Endometrial microvascular endothelial cells (primary cell): ENCODE data around the gene SMPDL3B. TPM values are rescaled to one million over a fixed set of nuclear protein-coding genes. Genes with fewer than 3 reads are reported as not detected.

Source experiments
- in situ Hi-C: cut with HindIII; loops from 2 replicates; pipeline ENCODE4 v1.10.0; 2017; ENCODE audit warnings: low sequenced_read_pairs, low pct_unique_long_range_greater_than_20kb; ENCODE audit errors: inconsistent ontology term
- total RNA-seq: library from RNA; depleted of rRNA; stranded (reverse); fragments of >200 nt; gene quantifications from one replicate; pipeline ENCODE4 v1.2.3, GENCODE V29; 2015; ENCODE audit errors: inconsistent ontology term

The SMPDL3B gene
- total RNA-seq, 1 donor from 2014 or later: 0.37 TPM

DNA sequence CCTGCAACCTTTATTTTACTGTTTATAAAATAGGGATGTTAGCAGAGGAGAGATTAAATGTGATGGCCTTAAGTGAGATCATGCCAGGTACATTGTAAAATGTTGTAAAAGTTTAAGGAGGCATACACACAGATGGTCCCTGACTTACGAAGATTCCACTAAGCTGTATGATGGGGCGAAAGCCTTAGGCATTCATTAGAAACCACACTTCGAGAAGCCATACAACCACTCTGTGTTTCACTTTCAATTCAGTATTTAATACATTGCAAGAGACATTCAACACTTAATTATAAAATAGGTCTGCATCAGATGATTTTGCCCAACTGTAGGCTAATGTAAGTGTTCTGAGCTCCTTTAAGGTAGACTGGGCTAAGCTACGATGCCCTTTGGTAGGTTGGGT lies 3.7 kb downstream of the SMPDL3B start:
- in situ Hi-C loops: no loop called here

DNA sequence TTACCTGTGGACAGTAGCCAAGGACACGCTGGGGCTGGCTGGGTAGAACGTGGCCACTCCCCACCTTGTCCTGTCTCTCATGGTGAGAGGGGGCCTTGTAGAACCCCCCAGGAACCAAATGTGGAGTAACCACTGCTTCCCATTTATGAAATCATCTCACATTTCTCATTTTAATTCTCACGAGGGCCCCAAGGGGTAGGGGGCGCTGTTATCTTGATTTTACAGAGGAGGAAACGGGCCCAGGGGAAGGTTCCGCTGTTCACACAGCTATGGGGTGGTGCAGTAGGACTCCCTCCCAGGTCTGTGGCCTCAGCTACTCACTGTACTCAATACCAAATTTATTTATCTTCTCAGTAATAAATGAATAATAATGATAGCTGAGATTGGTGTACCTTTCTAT lies 5.5 kb downstream of the SMPDL3B start:
- in situ Hi-C loops: no loop called here

DNA sequence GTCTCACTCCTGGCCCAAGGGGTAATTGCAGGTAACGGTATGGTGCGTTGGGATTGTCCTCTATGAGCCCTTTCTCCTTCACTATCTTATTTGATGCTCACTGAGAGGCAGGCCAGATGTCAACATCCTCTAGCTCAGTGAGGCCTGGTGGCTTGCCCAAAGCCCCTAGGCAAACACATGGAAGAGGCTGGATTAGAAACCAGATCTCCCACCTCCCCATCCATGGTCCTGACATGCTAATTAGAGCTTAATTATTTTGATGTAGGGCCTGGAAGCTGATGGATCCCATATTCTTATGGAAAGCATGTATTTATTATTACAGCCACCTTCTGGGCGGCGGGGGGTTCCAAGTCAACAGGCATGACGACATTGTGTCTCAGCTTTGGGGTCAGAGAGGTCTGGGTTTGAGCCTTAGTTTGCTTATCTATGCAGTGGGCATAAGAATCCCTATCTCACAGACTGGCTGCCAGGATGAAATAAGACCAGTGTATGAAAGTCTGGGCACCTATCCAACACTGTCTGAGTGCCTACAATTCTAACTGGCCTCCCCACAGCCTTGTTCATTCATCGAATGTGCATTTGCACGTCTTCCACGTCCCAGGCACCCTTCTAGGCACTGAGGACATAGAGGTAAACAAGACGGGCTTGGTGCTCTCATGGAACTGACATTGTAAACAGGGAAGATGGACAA lies 6.2 kb downstream of the SMPDL3B start:
- in situ Hi-C loops: no loop called here

DNA sequence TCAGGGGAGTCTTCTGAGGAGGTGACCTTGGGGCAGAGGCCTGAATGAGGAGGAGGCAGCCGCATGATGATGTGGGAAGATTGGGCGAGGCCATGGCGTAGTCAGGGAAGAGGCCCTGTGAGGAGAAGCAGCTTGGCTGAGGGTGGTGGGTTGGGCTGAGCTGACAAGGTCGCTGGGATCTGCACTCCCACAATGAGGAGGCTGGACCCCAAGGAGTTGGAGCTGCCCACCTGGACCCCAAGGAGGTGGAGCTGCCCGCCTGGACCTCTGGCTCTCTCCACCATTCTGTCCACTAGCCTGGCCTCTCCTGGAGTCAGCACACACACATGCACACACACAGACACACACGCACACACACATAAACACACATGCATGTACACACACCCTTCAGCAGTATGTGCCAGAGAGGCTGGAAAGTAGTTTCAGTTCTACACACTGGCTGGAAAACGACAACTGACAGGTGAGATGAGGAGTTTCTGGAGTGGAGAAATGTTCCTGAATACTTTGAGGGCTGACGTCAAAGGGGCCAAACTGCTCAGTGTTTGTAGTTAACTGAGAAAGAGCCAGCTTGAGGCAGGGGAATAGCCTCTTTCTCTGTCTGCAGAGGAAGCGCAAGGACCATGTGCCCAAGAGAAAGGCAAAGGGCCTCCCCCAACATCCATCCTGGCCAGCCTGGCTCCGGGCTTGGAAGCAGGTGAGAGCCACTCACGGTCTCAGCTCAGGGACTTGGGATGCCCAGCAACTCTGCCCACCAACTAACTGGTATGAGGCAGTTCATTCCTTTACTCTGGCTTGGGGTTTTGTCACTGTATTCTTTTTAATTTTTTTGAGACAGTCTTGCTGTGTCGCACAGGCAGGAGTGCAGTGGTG lies 7.1 kb downstream of the SMPDL3B start:
- in situ Hi-C loops: no loop called here

DNA sequence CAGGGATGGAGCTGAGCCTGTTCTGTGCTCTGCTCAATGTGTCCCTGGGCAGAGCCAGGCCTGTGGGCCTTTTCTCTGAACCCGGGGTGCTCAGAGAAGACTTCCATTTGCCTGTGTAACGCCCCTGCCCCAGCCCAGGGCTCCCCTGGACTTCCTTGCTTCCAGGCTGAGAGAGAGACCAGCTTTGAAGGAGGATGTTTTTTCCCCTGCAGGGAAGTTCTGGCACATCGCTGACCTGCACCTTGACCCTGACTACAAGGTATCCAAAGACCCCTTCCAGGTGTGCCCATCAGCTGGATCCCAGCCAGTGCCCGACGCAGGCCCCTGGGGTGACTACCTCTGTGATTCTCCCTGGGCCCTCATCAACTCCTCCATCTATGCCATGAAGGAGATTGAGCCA lies 10.2 kb downstream of the SMPDL3B start:
- in situ Hi-C loops: no loop called here

DNA sequence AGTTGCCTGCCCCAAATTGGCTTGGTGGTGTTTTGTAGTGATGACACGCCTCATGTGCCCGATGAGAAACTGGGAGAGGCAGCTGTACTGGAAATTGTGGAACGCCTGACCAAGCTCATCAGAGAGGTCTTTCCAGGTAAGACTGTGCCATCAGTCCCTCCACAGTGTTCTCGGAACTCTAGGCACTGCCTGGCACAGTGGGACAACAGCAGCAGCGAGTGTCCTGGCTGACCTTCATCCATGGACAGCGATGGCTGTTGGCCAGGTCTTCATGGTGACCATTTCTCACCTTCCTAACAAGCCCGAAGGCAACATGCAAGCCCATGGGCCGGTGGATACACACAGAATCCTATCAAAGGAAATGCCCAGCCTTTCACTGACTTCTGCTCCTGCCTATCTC lies 14.2 kb downstream of the SMPDL3B start:
- in situ Hi-C loops: no loop called here

GRCh38 chr1:27951396-27951795 lies 16.6 kb downstream of the SMPDL3B start:
- in situ Hi-C loops: no loop called here

- in situ Hi-C loops: no loop called here
Measured at GRCh38 chr1:27952147-27952546, 17.3 kb downstream of the SMPDL3B start.

DNA sequence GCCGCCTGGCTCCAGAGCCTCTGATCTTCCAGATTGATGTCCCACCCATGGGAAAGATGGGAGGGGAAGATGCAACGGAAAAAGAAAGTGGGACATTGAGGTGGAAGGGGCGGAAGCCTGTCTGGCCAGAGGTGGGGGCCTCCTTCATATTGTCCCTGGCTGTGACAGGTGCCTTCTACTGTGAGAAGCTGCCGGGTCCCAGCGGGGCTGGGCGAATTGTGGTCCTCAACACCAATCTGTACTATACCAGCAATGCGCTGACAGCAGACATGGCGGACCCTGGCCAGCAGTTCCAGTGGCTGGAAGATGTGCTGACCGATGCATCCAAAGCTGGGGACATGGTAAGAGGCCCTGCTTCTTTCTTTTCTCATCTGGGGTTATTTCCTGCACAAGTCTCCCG lies 19.4 kb downstream of the SMPDL3B start:
- in situ Hi-C loops: no loop called here

DNA sequence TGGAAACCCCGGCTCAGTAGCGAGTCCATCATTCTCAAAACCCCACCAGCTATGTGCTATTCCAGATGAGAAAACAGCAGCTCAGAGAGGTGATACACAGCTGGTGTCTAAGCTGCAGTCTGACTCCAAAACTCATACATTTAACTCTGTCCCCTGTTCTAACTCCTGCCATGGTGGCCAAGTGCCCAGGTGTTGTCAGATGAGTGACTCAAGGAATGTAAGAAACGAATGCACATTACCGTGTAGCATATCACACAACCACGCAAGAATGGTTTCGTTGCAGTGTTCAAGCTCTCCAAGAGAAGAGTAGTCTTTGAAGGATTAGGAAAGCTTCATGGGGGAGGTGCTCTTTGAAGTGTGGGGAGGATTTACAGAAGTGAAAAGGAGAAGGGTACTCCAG lies 20.3 kb downstream of the SMPDL3B start:
- in situ Hi-C loops: no loop called here

DNA sequence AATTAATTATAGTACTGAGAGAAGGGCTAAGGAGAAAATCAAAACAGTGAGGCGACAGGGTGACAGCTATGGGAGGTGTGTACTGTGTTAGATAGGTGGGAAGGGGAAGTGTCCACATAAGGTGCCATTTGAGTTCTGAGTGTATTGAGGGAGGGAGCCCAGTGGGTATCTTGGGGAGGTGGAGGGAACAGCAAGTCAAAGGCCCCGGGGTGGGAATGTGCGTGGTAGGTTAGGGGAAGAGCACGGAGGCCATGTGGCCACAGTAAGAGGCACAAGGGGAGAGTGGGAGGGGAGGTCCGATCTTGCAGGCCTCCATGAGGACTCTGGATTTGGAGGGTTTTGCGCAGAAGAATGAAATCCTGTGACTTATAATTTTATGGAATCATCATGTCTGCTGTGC lies 22.0 kb downstream of the SMPDL3B start:
- in situ Hi-C loops: no loop called here

GRCh38 chr1:27957655-27958054 lies 22.9 kb downstream of the SMPDL3B start:
- in situ Hi-C loops: no loop called here

- in situ Hi-C loops: no loop called here
Measured at GRCh38 chr1:27958513-27958912, 23.7 kb downstream of the SMPDL3B start.

- in situ Hi-C loops: no loop called here
Measured at GRCh38 chr1:27959792-27960603, 25.2 kb downstream of the SMPDL3B start, which contains the start of gene XKR8. Gene XKR8, plus strand, starts transcription at chr1:27959973. Its CDS starts 97 bp downstream, at chr1:27960070.

DNA sequence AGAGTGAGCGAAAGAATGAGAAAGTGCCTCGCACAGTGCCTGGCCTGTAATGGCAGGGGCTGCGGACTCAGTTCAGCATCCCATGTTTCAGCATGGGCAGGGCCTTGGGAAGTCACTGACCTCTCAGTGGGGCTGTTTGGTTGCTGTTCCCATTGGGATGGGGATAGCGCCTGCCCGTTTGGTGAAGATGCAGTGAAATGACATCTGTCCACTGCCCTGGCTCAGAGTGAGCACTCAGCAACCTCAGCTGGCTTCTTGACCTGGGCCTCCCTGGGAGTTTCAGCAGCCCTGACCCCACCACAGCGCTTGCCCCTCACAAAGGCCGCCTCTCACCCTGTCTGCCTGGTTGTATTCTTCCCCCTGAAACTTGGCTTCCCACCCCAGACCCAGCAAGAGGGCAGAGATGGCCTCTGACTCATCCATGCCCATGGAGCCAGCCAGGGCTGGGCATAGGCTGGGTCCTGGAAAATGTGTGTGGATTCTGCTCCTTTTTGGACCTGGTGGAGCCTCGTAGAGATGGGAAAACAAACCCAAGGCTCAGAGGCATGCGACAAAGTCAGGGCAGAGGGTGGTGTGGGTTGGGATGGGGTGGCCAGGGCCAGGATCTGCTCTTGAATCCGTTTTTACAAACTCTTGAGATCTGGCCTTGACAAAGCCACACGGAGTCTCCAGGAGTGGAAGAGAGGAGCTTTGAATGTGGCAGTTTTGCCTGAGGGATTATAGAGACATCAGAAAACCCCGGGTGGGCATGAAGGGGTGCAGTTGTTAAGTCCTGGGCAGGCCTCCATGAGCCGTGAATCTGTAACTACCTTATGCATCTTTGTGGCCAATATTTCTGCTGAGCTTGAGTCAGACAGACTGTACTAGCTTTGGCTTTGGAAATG lies 26.2 kb downstream of the SMPDL3B start:
- in situ Hi-C loops: no loop called here

GRCh38 chr1:27961646-27962221 lies 26.9 kb downstream of the SMPDL3B start:
- in situ Hi-C loops: no loop called here

DNA sequence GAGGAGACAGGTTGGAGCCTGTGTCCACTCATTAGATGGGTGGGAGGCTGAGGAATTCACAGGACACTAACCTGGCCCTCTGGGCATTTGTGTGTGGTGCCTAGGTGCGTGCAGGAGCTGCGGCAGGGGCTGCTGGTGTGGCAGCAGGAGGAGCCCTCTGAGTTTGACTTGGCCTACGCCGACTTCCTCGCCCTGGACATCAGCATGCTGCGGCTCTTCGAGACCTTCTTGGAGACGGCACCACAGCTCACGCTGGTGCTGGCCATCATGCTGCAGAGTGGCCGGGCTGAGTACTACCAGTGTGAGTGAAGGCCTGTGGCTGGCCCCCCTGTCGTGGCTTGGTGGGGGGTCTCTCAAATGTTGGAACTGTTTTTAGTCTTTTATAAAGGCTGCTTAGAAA lies 28.6 kb downstream of the SMPDL3B start:
- in situ Hi-C loops: no loop called here

GRCh38 chr1:27966402-27967105 lies 31.8 kb downstream of the SMPDL3B start:
- in situ Hi-C loops: no loop called here
